GM12892 (cell line): ENCODE measurements around the gene TTC13.
"Not testable (repeated sequence)": the region's sequence is repeated elsewhere in the genome, so short reads cannot be mapped to it uniquely, and the experiment has no call there.

ENCODE experiments used
- DNase-seq: peaks from one replicate; pipeline ENCODE4 v3.0.0; 2011; ENCODE audit not compliant: insufficient read length
- FAIRE-seq: peaks from 2 replicates; lab custom pipeline; 2011; peaks lifted over from hg19 to GRCh38; lab: Jason Lieb, UNC
- POLR2A ChIP-seq: IDR thresholded peaks from 2 replicates; pipeline ENCODE4 v1.6.1; 2011; ENCODE audit warnings: low read depth, low read length, control low read depth
- POLR2AphosphoS5 ChIP-seq: IDR thresholded peaks from 2 replicates; pipeline ENCODE4 v1.6.1; 2011; ENCODE audit warnings: low read depth, low read length, control low read depth
- TAF1 ChIP-seq: IDR thresholded peaks from 2 replicates; pipeline ENCODE4 v1.6.1; 2011; ENCODE audit warnings: low read depth, mild to moderate bottlenecking, control low read depth, low read length, borderline replicate concordance

TTC13 gene

GRCh38 chr1:231016966-231017365, 38.3 kb upstream of the TTC13 start:
- DNase-seq (no peak), FAIRE-seq (no peak)
- TF ChIP-seq POLR2AphosphoS5 (no peak), POLR2A (no peak)

GRCh38 chr1:231016234-231016633, 37.6 kb upstream of the TTC13 start:
- FAIRE-seq (no peak), DNase-seq (no peak)
- no peak for TF ChIP-seq TAF1
- TF ChIP-seq POLR2AphosphoS5: no peak
- no peak for TF ChIP-seq POLR2A

- FAIRE-seq (no peak), DNase-seq (no peak)
- TF ChIP-seq POLR2A (no peak), POLR2AphosphoS5 (no peak)
These were observed 34.8 kb upstream of the TTC13 start for GRCh38 chr1:231013391-231014015.

GRCh38 chr1:231011963-231012362, 33.3 kb upstream of the TTC13 start:
- no peak for FAIRE-seq
- TF ChIP-seq POLR2A (no peak), TAF1 (no peak)
- DNase-seq: no peak

- FAIRE-seq: peak; percentile 36
- no peak for DNase-seq
- no peak for TF ChIP-seq TAF1
These were observed 32.7 kb upstream of the TTC13 start for GRCh38 chr1:231011360-231011759.

GRCh38 chr1:231007535-231007934, 28.9 kb upstream of the TTC13 start:
- DNase-seq, FAIRE-seq: not testable (repeated sequence)

- FAIRE-seq (no peak), DNase-seq (no peak)
- no peak for TF ChIP-seq POLR2AphosphoS5
- TF ChIP-seq TAF1: no peak
- TF ChIP-seq POLR2A: no peak
These were observed 23.2 kb upstream of the TTC13 start for GRCh38 chr1:231001892-231002291.

GRCh38 chr1:231000639-231001038, 22.0 kb upstream of the TTC13 start:
- FAIRE-seq (no peak), DNase-seq (no peak)
- TF ChIP-seq POLR2AphosphoS5: no peak
- no peak for TF ChIP-seq POLR2A
- TF ChIP-seq TAF1: no peak

GRCh38 chr1:231000201-231000600, 21.5 kb upstream of the TTC13 start:
- TF ChIP-seq POLR2AphosphoS5 (no peak), POLR2A (no peak), TAF1 (no peak)
- DNase-seq (no peak), FAIRE-seq (no peak)

GRCh38 chr1:230994860-230995259, 16.2 kb upstream of the TTC13 start:
- no peak for TF ChIP-seq TAF1
- no peak for TF ChIP-seq POLR2AphosphoS5
- DNase-seq (no peak), FAIRE-seq (no peak)

GRCh38 chr1:230992100-230992774, 13.6 kb upstream of the TTC13 start:
- TF ChIP-seq TAF1: no peak
- TF ChIP-seq POLR2AphosphoS5: no peak
- TF ChIP-seq POLR2A: no peak
- DNase-seq: no peak

GRCh38 chr1:230987448-230987847, 8.8 kb upstream of the TTC13 start:
- TF ChIP-seq POLR2AphosphoS5 (no peak), TAF1 (no peak), POLR2A (no peak)
- FAIRE-seq: no peak
- no peak for DNase-seq

More at GRCh38 chr1:230992100-230992774, 13.6 kb upstream of the TTC13 start:
- FAIRE-seq: no peak

- no peak for DNase-seq
- TF ChIP-seq POLR2AphosphoS5: no peak
- TF ChIP-seq POLR2A: no peak
- FAIRE-seq: no peak
These were observed 8.3 kb upstream of the TTC13 start for GRCh38 chr1:230986976-230987375.
